DOHH2 (cell line): ENCODE results near the gene NT5C3B.

Experiments used
- H3F3A ChIP-seq: fragments of 200-600 bp; sonication (generic), shearing (Covaris generic); 2 replicates; pipeline ENCODE4 v1.6.0; 2016; ENCODE audit warnings: antibody characterized with exemption, mild to moderate bottlenecking; ENCODE audit not compliant: control insufficient read depth, insufficient read depth
- H3K27ac ChIP-seq: fragments of 200-600 bp; sonication (generic); 2 replicates; pipeline ENCODE4 v1.5.1; 2014; ENCODE audit warnings: low read depth, mild to moderate bottlenecking, low read length, moderate library complexity
- H3K27me3 ChIP-seq: fragments of 200-600 bp; sonication (generic); 2 replicates; pipeline ENCODE4 v1.6.1; 2014; ENCODE audit warnings: mild to moderate bottlenecking, low read length, mixed read lengths; ENCODE audit not compliant: control insufficient read depth
- H3K36me3 ChIP-seq: fragments of 200-600 bp; sonication (generic); 2 replicates; pipeline ENCODE4 v1.6.1; 2014; ENCODE audit warnings: mild to moderate bottlenecking, low read length, moderate library complexity, mixed read lengths; ENCODE audit not compliant: control insufficient read depth
- H3K4me1 ChIP-seq: fragments of 200-600 bp; sonication (generic); 2 replicates; pipeline ENCODE4 v1.6.1; 2014; ENCODE audit warnings: mild to moderate bottlenecking, low read length, mixed read lengths; ENCODE audit not compliant: control insufficient read depth
- H3K4me2 ChIP-seq: fragments of 200-600 bp; sonication (generic); 2 replicates; pipeline ENCODE4 v1.6.0; 2014; ENCODE audit warnings: mild to moderate bottlenecking, low read length, moderate library complexity
- H3K4me3 ChIP-seq: fragments of 200-600 bp; sonication (generic); 2 replicates; pipeline ENCODE4 v1.5.1; 2014; ENCODE audit warnings: mild to moderate bottlenecking, low read length, mixed read lengths
- H3K79me2 ChIP-seq: fragments of 200-600 bp; sonication (generic); 2 replicates; pipeline ENCODE4 v1.6.1; 2014; ENCODE audit warnings: mild to moderate bottlenecking, low read length, mixed read lengths; ENCODE audit not compliant: control insufficient read depth
- H3K9me2 ChIP-seq: fragments of 200-600 bp; sonication (generic); replicated peaks from 2 replicates; pipeline ENCODE4 v1.6.1; 2014; ENCODE audit warnings: mild to moderate bottlenecking, low read length, mixed read lengths; ENCODE audit not compliant: control insufficient read depth
- H3K9me3 ChIP-seq: fragments of 200-600 bp; sonication (generic); 2 replicates; pipeline ENCODE4 v1.6.1; 2014; ENCODE audit warnings: antibody characterized with exemption, low read length, mixed read lengths; ENCODE audit not compliant: control insufficient read depth, insufficient read depth
- H4K20me1 ChIP-seq: fragments of 200-600 bp; sonication (generic); 2 replicates; pipeline ENCODE4 v1.6.0; 2014; ENCODE audit warnings: low read depth, mild to moderate bottlenecking, antibody characterized with exemption, low read length, moderate library complexity; ENCODE audit not compliant: control insufficient read depth, insufficient read depth
- CTCF ChIP-seq: fragments of 200-600 bp; sonication (generic); IDR thresholded peaks from one replicate; pipeline ENCODE4 v1.5.1; 2014; ENCODE audit warnings: antibody characterized with exemption, mild to moderate bottlenecking, low read depth, low read length; ENCODE audit not compliant: poor library complexity, severe bottlenecking
- EZH2phosphoT487 ChIP-seq: fragments of 200-600 bp; sonication (generic); IDR thresholded peaks from 2 replicates; pipeline ENCODE4 v1.6.1; 2017; ENCODE audit warnings: borderline replicate concordance, mild to moderate bottlenecking, antibody characterized with exemption, low read length, moderate library complexity, mixed read lengths

NT5C3B gene

GRCh38 chr17:41813699-41814124 is 22.3 kb downstream of the NT5C3B start:
- Histone ChIP-seq H3K4me2 (no peak overlapping the region), H3F3A (no peaks in the 10 kb centered on the region), H3K79me2 (no peaks in the 10 kb centered on the region), H3K36me3 (no peaks in the 10 kb centered on the region), H3K27me3 (peaks cover 11% of the 10 kb centered on the region), H3K4me3 (no peak overlapping the region), H3K27ac (no peak overlapping the region), H4K20me1 (no peaks in the 10 kb centered on the region), H3K9me2 (no peaks in the 10 kb centered on the region), H3K4me1 (peaks cover 23% of the 10 kb centered on the region), H3K9me3 (no peaks in the 10 kb centered on the region)
- TF ChIP-seq EZH2phosphoT487 (no peak), CTCF (no peak)

- Histone ChIP-seq H3K79me2 (no peaks in the 10 kb centered on the region), H3K4me3 (no peak overlapping the region), H3K27ac (no peak overlapping the region), H4K20me1 (no peaks in the 10 kb centered on the region), H3K36me3 (no peaks in the 10 kb centered on the region), H3K4me1 (peaks cover 18% of the 10 kb centered on the region), H3K4me2 (peak overlapping the region; percentile 86; the same call in 1 of the 2 replicates), H3K27me3 (peaks cover 11% of the 10 kb centered on the region), H3F3A (no peaks in the 10 kb centered on the region), H3K9me2 (no peaks in the 10 kb centered on the region), H3K9me3 (no peaks in the 10 kb centered on the region)
- TF ChIP-seq EZH2phosphoT487, result no peak
- TF ChIP-seq CTCF, result no peak
These were observed 22.8 kb downstream of the NT5C3B start for GRCh38 chr17:41813152-41813680.

GRCh38 chr17:41812381-41813151 is 23.5 kb downstream of the NT5C3B start, which contains the start of gene FKBP10:
TSS of gene FKBP10 (plus strand) at chr17:41813004. CDS start at chr17:41813035, 31 bp downstream.
- Histone ChIP-seq H3K9me3 (no peaks in the 10 kb centered on the region), H3F3A (no peaks in the 10 kb centered on the region), H3K79me2 (no peaks in the 10 kb centered on the region), H3K4me1 (peaks cover 16% of the 10 kb centered on the region), H3K27ac (no peak within 1 kb of the TSS), H3K27me3 (peaks cover 11% of the 10 kb centered on the region), H3K36me3 (no peaks in the 10 kb centered on the region), H3K4me3 (peak within 1 kb of the TSS; percentile 84), H3K4me2 (peak within 1 kb of the TSS; percentile 86), H3K9me2 (no peaks in the 10 kb centered on the region), H4K20me1 (no peaks in the 10 kb centered on the region)
- TF ChIP-seq CTCF (no peak), EZH2phosphoT487 (no peak; the same call in 1 of the 2 replicates)
